Neuronal stem cell (in vitro differentiated cells): ENCODE results near the gene PSMD1.

Experiments used
- DNase-seq: peaks from one replicate; pipeline ENCODE4 v3.0.0-alpha.2; 2013; ENCODE audit warnings: low spot score
- H2AFZ ChIP-seq: one replicate; pipeline ENCODE4 v1.6.1; 2013; ENCODE audit warnings: mild to moderate bottlenecking, low read length, inconsistent platforms
- H2AK5ac ChIP-seq: 2 replicates; pipeline ENCODE4 v1.6.1; 2013; ENCODE audit warnings: low read depth, mild to moderate bottlenecking, inconsistent platforms, low read length, moderate library complexity, mixed read lengths
- H2BK120ac ChIP-seq: 2 replicates; pipeline ENCODE4 v1.6.1; 2013; ENCODE audit warnings: low read depth, mild to moderate bottlenecking, inconsistent platforms, low read length, moderate library complexity, mixed read lengths
- H2BK12ac ChIP-seq: one replicate; pipeline ENCODE4 v1.6.1; 2013; ENCODE audit warnings: low read length, inconsistent platforms
- H2BK15ac ChIP-seq: 2 replicates; pipeline ENCODE4 v1.6.1; 2013; ENCODE audit warnings: mild to moderate bottlenecking, low read length, inconsistent platforms, mixed read lengths
- H2BK5ac ChIP-seq: one replicate; pipeline ENCODE4 v1.6.1; 2013; ENCODE audit warnings: inconsistent platforms, mild to moderate bottlenecking, low read length, moderate library complexity
- H3K14ac ChIP-seq: one replicate; pipeline ENCODE4 v1.6.1; 2013; ENCODE audit warnings: low read length, inconsistent platforms
- H3K18ac ChIP-seq: 2 replicates; pipeline ENCODE4 v1.6.1; 2013; ENCODE audit warnings: low read length, inconsistent platforms
- H3K23ac ChIP-seq: 2 replicates; pipeline ENCODE4 v1.6.1; 2013; ENCODE audit warnings: low read depth, mild to moderate bottlenecking, mixed read lengths, low read length, inconsistent platforms; ENCODE audit not compliant: poor library complexity
- H3K27ac ChIP-seq: replicated peaks from 3 replicates; pipeline ENCODE4 v1.5.1; 2013; ENCODE audit warnings: low read length, inconsistent platforms
- H3K27me3 ChIP-seq, 3 experiments: 2 replicates each; pipeline ENCODE4 v1.6.1; 2013; ENCODE audit warnings: low read length in 3 of 3, mild to moderate bottlenecking in 2 of 3, inconsistent platforms in 1 of 3, low read depth in 1 of 3, mixed read lengths in 1 of 3, moderate library complexity in 1 of 3; ENCODE audit not compliant: control insufficient read depth in 3 of 3, insufficient read depth in 3 of 3
- H3K36me3 ChIP-seq, 2 donors: replicated peaks in 1 of 2; 2 replicates each; pipeline ENCODE4 v1.6.1; 2013; ENCODE audit warnings: low read length in 2 of 2; ENCODE audit not compliant: control insufficient read depth in 2 of 2, insufficient read depth in 2 of 2
- H3K4ac ChIP-seq: 2 replicates; pipeline ENCODE4 v1.6.1; 2013; ENCODE audit warnings: inconsistent platforms, mild to moderate bottlenecking, low read length, moderate library complexity
- H3K4me1 ChIP-seq, 2 donors: 1 replicate in 1 of 2; 2 replicates in 1 of 2; pipeline ENCODE4 v1.6.1; 2013; ENCODE audit warnings: low read length in 2 of 2, low read depth in 1 of 2; ENCODE audit not compliant: control insufficient read depth in 2 of 2, insufficient read depth in 1 of 2
- H3K4me2 ChIP-seq: one replicate; pipeline ENCODE4 v1.6.1; 2013; ENCODE audit warnings: mild to moderate bottlenecking, low read length, inconsistent platforms; ENCODE audit not compliant: insufficient read depth, poor library complexity, severe bottlenecking
- H3K4me3 ChIP-seq, 2 donors: 2 replicates each; pipeline ENCODE4 v1.5.1; 2013; ENCODE audit warnings: low read length in 2 of 2, mild to moderate bottlenecking in 2 of 2, inconsistent platforms in 1 of 2, moderate library complexity in 1 of 2
- H3K79me1 ChIP-seq: one replicate; pipeline ENCODE4 v1.6.1; 2013; ENCODE audit warnings: low read depth, mild to moderate bottlenecking, inconsistent platforms, low read length, moderate library complexity
- H3K9ac ChIP-seq: one replicate; pipeline ENCODE4 v1.6.1; 2013; ENCODE audit warnings: mild to moderate bottlenecking, low read depth, low read length, inconsistent platforms; ENCODE audit not compliant: poor library complexity
- H3K9me3 ChIP-seq, 2 donors: replicated peaks in 1 of 2; 2 replicates each; pipeline versions ENCODE3 to v1.6.1; 2013; ENCODE audit warnings: low read length in 2 of 2, mild to moderate bottlenecking in 2 of 2, inconsistent platforms in 1 of 2, low read depth in 1 of 2, mixed read lengths in 1 of 2, moderate library complexity in 1 of 2; ENCODE audit not compliant: control insufficient read depth in 2 of 2, insufficient read depth in 1 of 2
- H4K8ac ChIP-seq: one replicate; pipeline ENCODE4 v1.6.1; 2013; ENCODE audit warnings: low read depth, mild to moderate bottlenecking, inconsistent platforms, low read length, moderate library complexity
- H4K91ac ChIP-seq: one replicate; pipeline ENCODE4 v1.6.1; 2013; ENCODE audit warnings: low read length, low read depth, mild to moderate bottlenecking, inconsistent platforms; ENCODE audit not compliant: poor library complexity
- WGBS, 2 donors: extraction: QIAGEN DNeasy Blood & Tissue Kit; methylation state at CpG; one replicate each; pipeline ENCODE4 v1.1.7; 2013; ENCODE audit warnings: missing lambda C conversion rate in 2 of 2, mixed read lengths in 1 of 2; ENCODE audit not compliant: insufficient read length in 2 of 2, insufficient replicate concordance in 1 of 2; ENCODE audit errors: extremely low coverage in 2 of 2; 5-methylcytosine and 5-hydroxymethylcytosine counted together

PSMD1 gene

GRCh38 chr2:231009236-231009919, 47.3 kb upstream of the PSMD1 start:
- Histone ChIP-seq H2BK5ac (no peak overlapping the region), H2BK15ac (no peak overlapping the region), H4K91ac (no peak overlapping the region), H3K27ac (no peak overlapping the region), H3K4me3 (no peak overlapping the region), H4K8ac (no peak overlapping the region), H3K14ac (no peak overlapping the region), H3K4me2 (no peak overlapping the region), H3K4ac (no peak overlapping the region), H3K9ac (no peak overlapping the region), H3K9me3 (no peaks in the 10 kb centered on the region), H3K4me1 (peaks cover 1 to 9% of the 10 kb centered on the region in 2 donors), H3K36me3 (no peaks in the 10 kb centered on the region), H2AK5ac (no peak overlapping the region), H3K79me1 (no peaks in the 10 kb centered on the region), H2BK12ac (no peak overlapping the region), H2BK120ac (no peak overlapping the region), H2AFZ (peak overlapping the region; percentile 15), H3K23ac (no peak overlapping the region), H3K27me3 (no peaks in the 10 kb centered on the region), H3K18ac (no peak overlapping the region)
- DNase-seq = no peak
- no CpG with 5 or more reads among the region's 14 CpGs for WGBS, 2 donors

- no peaks in the 10 kb centered on the region for H3K9me3 ChIP-seq
- peaks cover 2 to 15% of the 10 kb centered on the region in 2 donors for H3K4me1 ChIP-seq
- H2AK5ac ChIP-seq = no peak overlapping the region
- H3K9ac ChIP-seq = no peak overlapping the region
- no peak overlapping the region for H2BK12ac ChIP-seq
- no peak overlapping the region for H2BK120ac ChIP-seq
- no peak overlapping the region for H3K4ac ChIP-seq
- no peaks in the 10 kb centered on the region for H3K27me3 ChIP-seq
- H3K4me2 ChIP-seq = no peak overlapping the region
- WGBS, 2 donors = no CpG with 5 or more reads among the region's 2 CpGs
- no peak overlapping the region for H3K18ac ChIP-seq
- H2BK15ac ChIP-seq = no peak overlapping the region
- no peak overlapping the region for H4K91ac ChIP-seq
- H2BK5ac ChIP-seq = no peak overlapping the region
- no peak overlapping the region for H3K4me3 ChIP-seq
- H3K14ac ChIP-seq = no peak overlapping the region
- H2AFZ ChIP-seq = no peak overlapping the region
- no peaks in the 10 kb centered on the region for H3K36me3 ChIP-seq
- no peak overlapping the region for H3K27ac ChIP-seq
- no peak overlapping the region for H4K8ac ChIP-seq
- no peak overlapping the region for H3K23ac ChIP-seq
- no peak for DNase-seq
- no peaks in the 10 kb centered on the region for H3K79me1 ChIP-seq
Observed at GRCh38 chr2:231010201-231010730, 46.4 kb upstream of the PSMD1 start.

- H3K27ac ChIP-seq = no peak overlapping the region
- H3K4me3 ChIP-seq = no peak overlapping the region
- H4K91ac ChIP-seq = no peak overlapping the region
- WGBS, 2 donors = no CpG with 5 or more reads among the region's 2 CpGs
- DNase-seq = no peak
- peaks cover 9 to 23% of the 10 kb centered on the region in 2 donors for H3K4me1 ChIP-seq
- no peak overlapping the region for H2BK12ac ChIP-seq
- no peak overlapping the region for H3K4ac ChIP-seq
- H3K4me2 ChIP-seq = no peak overlapping the region
- no peaks in the 10 kb centered on the region for H3K9me3 ChIP-seq
- H3K9ac ChIP-seq = no peak overlapping the region
- no peak overlapping the region for H2BK15ac ChIP-seq
- H3K18ac ChIP-seq = no peak overlapping the region
- no peaks in the 10 kb centered on the region for H3K27me3 ChIP-seq
- no peaks in the 10 kb centered on the region for H3K36me3 ChIP-seq
- H2AK5ac ChIP-seq = peak overlapping the region; percentile 16
- no peak overlapping the region for H3K14ac ChIP-seq
- H2BK120ac ChIP-seq = no peak overlapping the region
- no peaks in the 10 kb centered on the region for H3K79me1 ChIP-seq
- H2AFZ ChIP-seq = no peak overlapping the region
- no peak overlapping the region for H2BK5ac ChIP-seq
- H3K23ac ChIP-seq = no peak overlapping the region
- no peak overlapping the region for H4K8ac ChIP-seq
Observed at GRCh38 chr2:231011526-231011925, 45.1 kb upstream of the PSMD1 start.

- H3K23ac ChIP-seq = no peak overlapping the region
- no CpG with 5 or more reads among the region's 3 CpGs for WGBS, 2 donors
- DNase-seq = no peak
Observed at GRCh38 chr2:231012463-231012862, 44.2 kb upstream of the PSMD1 start.

More at GRCh38 chr2:231012463-231012862, 44.2 kb upstream of the PSMD1 start:
- Histone ChIP-seq H3K4ac (no peak overlapping the region), H2BK15ac (no peak overlapping the region), H3K4me3 (no peak overlapping the region), H4K8ac (no peak overlapping the region), H3K36me3 (no peaks in the 10 kb centered on the region), H3K9ac (no peak overlapping the region), H3K14ac (no peak overlapping the region), H2BK5ac (no peak overlapping the region), H3K27ac (no peak overlapping the region), H2BK12ac (no peak overlapping the region), H3K9me3 (no peaks in the 10 kb centered on the region), H3K4me2 (no peak overlapping the region), H3K18ac (no peak overlapping the region), H2AFZ (no peak overlapping the region), H3K79me1 (no peaks in the 10 kb centered on the region), H4K91ac (no peak overlapping the region), H3K27me3 (no peaks in the 10 kb centered on the region), H2BK120ac (no peak overlapping the region), H2AK5ac (no peak overlapping the region), H3K4me1 (peaks cover 9 to 23% of the 10 kb centered on the region in 2 donors)
